Inflammatory macrophage (primary cell): ENCODE measurements around the gene F11.
"Not testable (repeated sequence)": the region's sequence is repeated elsewhere in the genome, so short reads cannot be mapped to it uniquely, and the experiment has no call there.

Experiments used
- DNase-seq, 2 donors: peaks; one replicate each; pipeline ENCODE4 v3.0.0-alpha.2; 2020 to 2022

Gene F11

GRCh38 chr4:186300659-186301390, 34.8 kb downstream of the F11 start:
- DNase-seq = no peak

- no peak for DNase-seq
Observed at GRCh38 chr4:186304216-186304615, 38.2 kb downstream of the F11 start.

GRCh38 chr4:186304866-186305505, 39.0 kb downstream of the F11 start:
- DNase-seq = no peak

- no peak for DNase-seq
Observed at GRCh38 chr4:186307497-186307896, 41.5 kb downstream of the F11 start.

GRCh38 chr4:186307916-186308315, 41.9 kb downstream of the F11 start:
- no peak for DNase-seq

GRCh38 chr4:186318481-186318880, 52.5 kb downstream of the F11 start:
- DNase-seq = no peak

GRCh38 chr4:186324660-186325059, 58.7 kb downstream of the F11 start:
- not testable (repeated sequence) for DNase-seq

- DNase-seq = no peak
Observed at GRCh38 chr4:186326391-186326790, 60.4 kb downstream of the F11 start.

- no peak for DNase-seq
Observed at GRCh38 chr4:186329372-186329771, 63.4 kb downstream of the F11 start.

- DNase-seq = no peak
Observed at GRCh38 chr4:186330368-186330767, 64.4 kb downstream of the F11 start.

- DNase-seq = no peak
Observed at GRCh38 chr4:186335793-186336192, 69.8 kb downstream of the F11 start.
